ENCODE measurements around the gene SPACA5B.
"Not testable (repeated sequence)": the region's sequence is repeated elsewhere in the genome, so short reads cannot be mapped to it uniquely, and the experiment has no call there.

- TF ChIP-seq CTCF (IDR thresholded peaks at IDR 0.05; ENCODE audit: poor library complexity); EZH2 (IDR thresholded peaks at IDR 0.05; ENCODE audit: borderline replicate concordance); EZH2phosphoT487 (IDR thresholded peaks at IDR 0.05; ENCODE audit: low read depth, severe bottlenecking, unreplicated experiment): not testable (repeated sequence)
Measured at GRCh38 chrX:48181882-48182281, 51.5 kb downstream of the SPACA5B start.

Measured in hepatocyte (in vitro differentiated cells).